H1 (cell line): ENCODE measurements around the gene CBLL2. TPM values are rescaled to one million over a fixed set of nuclear protein-coding genes. Genes with fewer than 3 reads are reported as not detected.

ENCODE experiments used
- ATF2 ChIP-seq: IDR thresholded peaks from 2 replicates; pipeline ENCODE4 v1.6.1; 2012; ENCODE audit warnings: low read length, inconsistent platforms
- EZH2 ChIP-seq: fragments of 200-600 bp; sonication (generic); IDR thresholded peaks from 2 replicates; pipeline ENCODE4 v1.7.1; 2012; ENCODE audit warnings: low read depth, mild to moderate bottlenecking, moderate library complexity, low read length, inconsistent platforms; ENCODE audit not compliant: severe bottlenecking
- KDM1A ChIP-seq: fragments of 200-600, 300-600 bp; sonication (generic); IDR thresholded peaks from 2 replicates; pipeline ENCODE4 v1.7.1; 2016; ENCODE audit warnings: mild to moderate bottlenecking, low read length, borderline replicate concordance
- TEAD4 ChIP-seq: IDR thresholded peaks from 2 replicates; pipeline ENCODE4 v1.6.1; 2012; ENCODE audit warnings: low read depth, low read length, inconsistent platforms, mixed read lengths
- polyA plus RNA-seq, 7 experiments: library from polyadenylated mRNA; depleted of rRNA in 3 of 7; stranded (reverse) in 5 of 7; unstranded in 2 of 7; fragments of >200 nt in 5 of 7; fragments of 200-250 nt in 2 of 7; gene quantifications; 1 replicate in 5 of 7; 2 replicates in 1 of 7; 4 replicates in 1 of 7; pipeline versions ENCODE4 v1.2.1 to v1.2.3, GENCODE V29; 2011 to 2013; ENCODE audit warnings: missing spikeins in 2 of 7, mixed read lengths in 2 of 7
- total RNA-seq: library from RNA; stranded (reverse); fragmentation: NEBNext Ultra II Directional; extraction: Animal tissue kit (Norgen Biotek cat#: 25700); gene quantifications from 2 replicates; pipeline ENCODE4 v1.2.1, GENCODE V29; 2021

CBLL2 gene
- total and polyA plus RNA-seq, 2 of the 8 experiments (the other 6 are each of a cell fraction or from before 2014, with no cell fraction given) = not detected

GRCh38 chrX:22315151-22315550 lies 42.4 kb downstream of the CBLL2 start (continued):
- TF ChIP-seq KDM1A (no peak), TEAD4 (no peak), EZH2 (no peak), ATF2 (no peak)
